Memory B cell (primary cell): Measurements from ENCODE around the gene EMC10.

Experiments used
- ATAC-seq: fragments of 150-1000 bp; cut with Tn5 transposase; 2 replicates; pipeline ENCODE4 v1.10.0; 2021; ENCODE audit warnings: low read depth, mild to moderate bottlenecking, moderate library complexity
- DNase-seq, 2 donors: peaks; one replicate each; pipeline ENCODE4 v3.0.0; 2022; ENCODE audit warnings: low spot score in 2 of 2
- H3K27ac Mint-ChIP-seq: one replicate; pipeline ENCODE4 v1.8.0; 2022; ENCODE audit warnings: mild to moderate bottlenecking, moderate library complexity, mixed read lengths
- H3K27me3 Mint-ChIP-seq: one replicate; pipeline ENCODE4 v1.8.0; 2022; ENCODE audit warnings: mixed read lengths
- H3K36me3 Mint-ChIP-seq: one replicate; pipeline ENCODE4 v1.8.0; 2022; ENCODE audit warnings: mild to moderate bottlenecking, mixed read lengths
- H3K4me1 Mint-ChIP-seq: one replicate; pipeline ENCODE4 v1.8.0; 2022; ENCODE audit warnings: mixed read lengths
- H3K4me3 Mint-ChIP-seq: one replicate; pipeline ENCODE4 v1.8.0; 2022; ENCODE audit warnings: mild to moderate bottlenecking, moderate library complexity, mixed read lengths
- H3K9me3 Mint-ChIP-seq: one replicate; pipeline ENCODE4 v1.8.0; 2022; ENCODE audit warnings: mixed read lengths

The EMC10 gene

GRCh38 chr19:50535672-50536187 lies 59.4 kb downstream of the EMC10 start:
- peaks cover 12% of the 10 kb centered on the region for H3K9me3 Mint-ChIP-seq
- H3K4me3 Mint-ChIP-seq: no peak overlapping the region
- H3K36me3 Mint-ChIP-seq: peaks cover 7% of the 10 kb centered on the region
- ATAC-seq: no peak
- peaks cover 21% of the 10 kb centered on the region for H3K27me3 Mint-ChIP-seq
- no peak overlapping the region for H3K27ac Mint-ChIP-seq
- DNase-seq: no peak
- peaks cover 4% of the 10 kb centered on the region for H3K4me1 Mint-ChIP-seq

- H3K27ac Mint-ChIP-seq: no peak overlapping the region
- H3K27me3 Mint-ChIP-seq: peaks cover 19% of the 10 kb centered on the region
- DNase-seq: no peak
- H3K36me3 Mint-ChIP-seq: peaks cover 7% of the 10 kb centered on the region
- H3K4me3 Mint-ChIP-seq: no peak overlapping the region
- no peak for ATAC-seq
- H3K9me3 Mint-ChIP-seq: peaks cover 12% of the 10 kb centered on the region
- H3K4me1 Mint-ChIP-seq: peaks cover 4% of the 10 kb centered on the region
Measured at GRCh38 chr19:50536662-50537305, 60.5 kb downstream of the EMC10 start.

DNA sequence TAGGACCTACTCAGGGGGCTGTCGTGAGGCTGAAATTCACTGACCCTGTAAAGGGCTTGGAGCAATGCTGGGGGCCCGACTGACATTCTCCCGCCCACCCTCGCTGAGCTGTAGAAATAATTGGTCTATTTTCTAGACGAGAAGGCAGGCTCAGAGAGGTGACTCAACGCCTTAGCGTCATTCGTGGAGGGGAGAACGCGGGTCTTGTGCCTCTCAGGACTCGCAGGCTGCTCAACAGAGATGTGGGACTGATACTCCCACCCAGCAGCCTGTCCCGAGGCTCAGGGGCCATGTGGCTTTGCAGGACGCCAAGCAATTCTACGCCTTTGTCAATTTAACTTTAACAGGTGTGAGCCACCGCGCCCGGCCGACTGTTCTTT lies 61.0 kb downstream of the EMC10 start:
- H3K4me1 Mint-ChIP-seq: peaks cover 4% of the 10 kb centered on the region
- H3K4me3 Mint-ChIP-seq: no peak overlapping the region
- H3K27me3 Mint-ChIP-seq: peaks cover 19% of the 10 kb centered on the region
- ATAC-seq: no peak
- peaks cover 10% of the 10 kb centered on the region for H3K9me3 Mint-ChIP-seq
- no peak overlapping the region for H3K27ac Mint-ChIP-seq
- H3K36me3 Mint-ChIP-seq: peaks cover 7% of the 10 kb centered on the region
- DNase-seq: no peak

DNA sequence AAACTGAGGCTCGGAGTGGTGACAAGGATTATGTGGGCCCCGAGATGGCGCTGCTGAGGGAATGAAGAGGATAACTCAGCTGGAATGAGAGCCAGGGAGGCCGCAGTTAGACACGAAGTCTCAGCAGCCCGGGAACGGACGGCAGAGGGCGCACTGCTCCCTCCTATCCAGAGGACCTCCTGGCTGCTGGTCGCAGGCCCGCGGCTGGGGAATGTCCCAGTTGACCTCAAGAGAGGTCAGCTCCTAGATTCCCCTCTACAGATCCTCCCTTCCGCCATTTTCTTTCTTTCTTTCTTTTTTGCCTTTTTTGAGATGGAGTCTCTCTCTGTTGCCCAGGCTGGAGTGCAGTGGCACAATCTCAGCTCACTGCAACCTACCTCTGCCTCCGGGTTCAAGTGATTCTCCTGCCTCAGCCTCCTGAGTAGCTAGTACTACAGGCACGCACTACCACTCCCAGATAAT lies 61.5 kb downstream of the EMC10 start:
- Mint-ChIP-seq H3K27ac (no peak overlapping the region), H3K9me3 (peaks cover 7% of the 10 kb centered on the region), H3K4me3 (no peak overlapping the region), H3K4me1 (peaks cover 4% of the 10 kb centered on the region), H3K27me3 (peaks cover 16% of the 10 kb centered on the region), H3K36me3 (peaks cover 5% of the 10 kb centered on the region)
- peak; percentile 48 to 50 for DNase-seq
- ATAC-seq: peak; percentile 59
